GM19240 (cell line): Measurements from ENCODE around the gene MOV10L1.

Experiments
- DNase-seq: peaks from one replicate; pipeline ENCODE4 v3.0.0; 2011; ENCODE audit warnings: low spot score; ENCODE audit not compliant: insufficient read length

MOV10L1 gene

GRCh38 chr22:50175921-50176849 lies 86.4 kb downstream of the MOV10L1 start:
- no peak for DNase-seq

- no peak for DNase-seq
These were observed 87.2 kb downstream of the MOV10L1 start for GRCh38 chr22:50176850-50177536.

- DNase-seq, result no peak
These were observed 88.0 kb downstream of the MOV10L1 start for GRCh38 chr22:50177537-50178470.

- no peak for DNase-seq
These were observed 88.7 kb downstream of the MOV10L1 start for GRCh38 chr22:50178471-50178864.

- no peak for DNase-seq
These were observed 89.4 kb downstream of the MOV10L1 start for GRCh38 chr22:50178871-50179869.

GRCh38 chr22:50179937-50180726 lies 90.3 kb downstream of the MOV10L1 start:
- no peak for DNase-seq

- DNase-seq, result no peak
These were observed 91.1 kb downstream of the MOV10L1 start for GRCh38 chr22:50180727-50181521.

GRCh38 chr22:50182176-50183081 lies 92.6 kb downstream of the MOV10L1 start:
- DNase-seq, result no peak

GRCh38 chr22:50183141-50183971 lies 93.5 kb downstream of the MOV10L1 start:
- no peak for DNase-seq

GRCh38 chr22:50184004-50184901 lies 94.4 kb downstream of the MOV10L1 start:
- DNase-seq, result no peak

- no peak for DNase-seq
These were observed 95.1 kb downstream of the MOV10L1 start for GRCh38 chr22:50184902-50185374.

- DNase-seq, result peak; percentile 97
These were observed 95.7 kb downstream of the MOV10L1 start, which contains the start of gene TRABD for GRCh38 chr22:50185375-50186087. Gene TRABD, plus strand, starts transcription at chr22:50185913. Its CDS starts 7,148 bp downstream, at chr22:50193061.

GRCh38 chr22:50186181-50186714 lies 96.4 kb downstream of the MOV10L1 start:
- DNase-seq, result no peak

- no peak for DNase-seq
These were observed 97.1 kb downstream of the MOV10L1 start for GRCh38 chr22:50186761-50187523.
